ENCODE data around the gene KLHL42.

GRCh38 chr12:27814851-27815591 is 35.0 kb downstream of the KLHL42 start:
- no peak for TF ChIP-seq CTCF (conservative IDR thresholded peaks at IDR 0.05; ENCODE audit: low read depth in 2 of 2)
- TF ChIP-seq EZH2 (IDR thresholded peaks at IDR 0.05; ENCODE audit: low read depth, unreplicated experiment) = no peak
- no peak for TF ChIP-seq REST (IDR thresholded peaks at IDR 0.05; ENCODE audit: unreplicated experiment)
- no peak for TF ChIP-seq STAT1 (IDR thresholded peaks at IDR 0.05; ENCODE audit: unreplicated experiment)
- no peak for TF ChIP-seq POLR2AphosphoS5 (IDR thresholded peaks at IDR 0.05; ENCODE audit: low read depth)
- TF ChIP-seq EZH2phosphoT487 (IDR thresholded peaks at IDR 0.05; ENCODE audit: unreplicated experiment) = no peak
- no peak for TF ChIP-seq JUNB (IDR thresholded peaks at IDR 0.05; ENCODE audit: unreplicated experiment)
- TF ChIP-seq CREB1 (CRISPR knock-in tag; IDR thresholded peaks at IDR 0.05; ENCODE audit: low read depth) = no peak
- TF ChIP-seq ZNF114 (CRISPR knock-in tag; IDR thresholded peaks at IDR 0.05) = no peak
- TF ChIP-seq ETS1 (IDR thresholded peaks at IDR 0.05) = no peak
- TF ChIP-seq ZNF331 (CRISPR knock-in tag; IDR thresholded peaks at IDR 0.05; ENCODE audit: low read depth) = no peak
- no peak for TF ChIP-seq NANOG (IDR thresholded peaks at IDR 0.05; ENCODE audit: borderline replicate concordance)
- no peak for TF ChIP-seq ZNF462 (CRISPR knock-in tag; IDR thresholded peaks at IDR 0.05)

All from GM23338 (cell line).